Measurements from ENCODE around the gene DMWD.
"Not testable (repeated sequence)": the region's sequence is repeated elsewhere in the genome, so short reads cannot be mapped to it uniquely, and the experiment has no call there.

GRCh38 chr19:45751483-45751882 lies 41.2 kb downstream of the DMWD start:
- TF ChIP-seq CTCF (IDR thresholded peaks at IDR 0.05; ENCODE audit: insufficient read depth, low read length); REST (IDR thresholded peaks at IDR 0.05; ENCODE audit: insufficient replicate concordance, low read depth); POLR2AphosphoS5 (IDR thresholded peaks at IDR 0.05; ENCODE audit: low read depth); GABPA (IDR thresholded peaks at IDR 0.05; ENCODE audit: low read depth): not testable (repeated sequence)
